Peyer's patch (tissue), 4 donors: ENCODE data around the gene MPPED2.

Source experiments
- CTCF ChIP-seq, 6 experiments: fragments of 450-650 bp in 4 of 6; fragments of 200-600 bp in 2 of 6; sonication (generic) in 1 of 6; IDR thresholded peaks; one replicate each; pipeline ENCODE4 v1.5.1; 2017 to 2019; ENCODE audit warnings: antibody characterized with exemption in 6 of 6, mild to moderate bottlenecking in 3 of 6, moderate library complexity in 1 of 6
- POLR2A ChIP-seq, 2 donors: fragments of 450-650 bp; IDR thresholded peaks; one replicate each; pipeline ENCODE4 v1.5.1; 2017; ENCODE audit warnings: antibody characterized with exemption in 2 of 2, mild to moderate bottlenecking in 2 of 2, moderate library complexity in 2 of 2

- TF ChIP-seq POLR2A (IDR thresholded peaks at IDR 0.05), result no peak
- TF ChIP-seq CTCF (IDR thresholded peaks at IDR 0.05), result no peak
Measured at GRCh38 chr11:30414806-30415205, 171.3 kb downstream of the MPPED2 start.
